ENCODE measurements around the gene C16orf46. TPM values are rescaled to one million over a fixed set of nuclear protein-coding genes. Genes with fewer than 3 reads are reported as not detected.

Gene C16orf46
- total RNA-seq, 4 donors from 2014 or later = 0.78 to 3.3 TPM; not detected in 2

DNA sequence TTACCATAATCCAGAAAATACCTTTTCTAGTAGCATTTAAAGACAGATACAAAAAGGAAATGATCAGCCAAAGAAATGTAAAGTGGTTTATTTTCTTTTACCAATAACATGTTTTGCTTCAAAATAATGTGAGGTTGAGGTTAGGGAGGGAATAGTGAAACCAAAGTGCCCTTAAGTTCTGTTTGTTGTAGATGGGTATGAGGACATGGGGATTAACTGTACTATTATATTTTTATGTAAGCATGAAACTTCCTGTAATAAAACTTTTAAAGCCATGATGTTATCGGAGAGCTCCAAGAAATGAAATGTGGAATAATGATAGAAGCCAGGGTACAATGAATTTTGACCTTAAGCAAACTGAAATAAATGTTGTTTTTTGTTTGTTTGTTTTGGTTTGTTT lies 9.9 kb downstream of the C16orf46 start:
- TF ChIP-seq POLR2A (IDR thresholded peaks at IDR 0.05) (no peak), EP300 (IDR thresholded peaks at IDR 0.05) (no peak)
- TF ChIP-seq, protein P1, sequence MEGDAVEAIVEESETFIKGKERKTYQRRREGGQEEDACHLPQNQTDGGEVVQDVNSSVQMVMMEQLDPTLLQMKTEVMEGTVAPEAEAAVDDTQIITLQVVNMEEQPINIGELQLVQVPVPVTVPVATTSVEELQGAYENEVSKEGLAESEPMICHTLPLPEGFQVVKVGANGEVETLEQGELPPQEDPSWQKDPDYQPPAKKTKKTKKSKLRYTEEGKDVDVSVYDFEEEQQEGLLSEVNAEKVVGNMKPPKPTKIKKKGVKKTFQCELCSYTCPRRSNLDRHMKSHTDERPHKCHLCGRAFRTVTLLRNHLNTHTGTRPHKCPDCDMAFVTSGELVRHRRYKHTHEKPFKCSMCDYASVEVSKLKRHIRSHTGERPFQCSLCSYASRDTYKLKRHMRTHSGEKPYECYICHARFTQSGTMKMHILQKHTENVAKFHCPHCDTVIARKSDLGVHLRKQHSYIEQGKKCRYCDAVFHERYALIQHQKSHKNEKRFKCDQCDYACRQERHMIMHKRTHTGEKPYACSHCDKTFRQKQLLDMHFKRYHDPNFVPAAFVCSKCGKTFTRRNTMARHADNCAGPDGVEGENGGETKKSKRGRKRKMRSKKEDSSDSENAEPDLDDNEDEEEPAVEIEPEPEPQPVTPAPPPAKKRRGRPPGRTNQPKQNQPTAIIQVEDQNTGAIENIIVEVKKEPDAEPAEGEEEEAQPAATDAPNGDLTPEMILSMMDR (IDR thresholded peaks at IDR 0.05) = no peak
- H3K27ac ChIP-seq = no peak overlapping the region
- no peaks in the 10 kb centered on the region for H3K9me3 ChIP-seq
- H3K36me3 ChIP-seq = no peaks in the 10 kb centered on the region
- H3K4me1 ChIP-seq = no peaks in the 10 kb centered on the region
- WGBS, 2 donors = 72 to 76% methylated on average over 1 of the region's 1 CpG
- DNase-seq (ENCODE audit: low spot score in 2 of 2) = no peak
- no peaks in the 10 kb centered on the region for H3K27me3 ChIP-seq
- H3K4me3 ChIP-seq = no peak overlapping the region

DNA sequence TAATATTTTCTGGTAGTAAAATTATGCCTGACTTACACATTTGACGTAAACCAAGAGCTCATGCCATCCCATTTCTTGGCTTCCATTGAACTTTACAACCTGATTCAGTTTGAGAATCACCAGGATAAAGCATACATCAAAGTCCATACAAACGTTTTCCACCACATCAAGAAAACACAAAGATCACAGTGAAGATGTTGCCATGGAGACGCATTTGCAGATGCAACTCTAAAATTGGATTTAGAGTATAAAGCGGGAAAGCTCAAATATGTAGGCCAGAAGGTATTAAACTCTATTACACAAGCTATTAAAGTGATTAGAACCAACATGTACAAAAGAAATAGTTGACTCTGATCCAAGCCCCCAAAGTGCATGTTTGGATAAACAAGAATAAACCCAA lies 10.4 kb downstream of the C16orf46 start:
- TF ChIP-seq EP300 (IDR thresholded peaks at IDR 0.05) = no peak
- TF ChIP-seq, protein P1 (IDR thresholded peaks at IDR 0.05) = no peak
- Histone ChIP-seq H3K9me3 (no peaks in the 10 kb centered on the region), H3K36me3 (peaks cover 0 to 3% (median 0%) of the 10 kb centered on the region in 3 donors), H3K4me3 (no peak overlapping the region), H3K27ac (no peak overlapping the region), H3K27me3 (no peaks in the 10 kb centered on the region), H3K4me1 (no peaks in the 10 kb centered on the region)
- WGBS, 2 donors = 74 to 79% methylated on average over 4 of the region's 4 CpGs
- DNase-seq (ENCODE audit: low spot score in 2 of 2) = no peak

DNA sequence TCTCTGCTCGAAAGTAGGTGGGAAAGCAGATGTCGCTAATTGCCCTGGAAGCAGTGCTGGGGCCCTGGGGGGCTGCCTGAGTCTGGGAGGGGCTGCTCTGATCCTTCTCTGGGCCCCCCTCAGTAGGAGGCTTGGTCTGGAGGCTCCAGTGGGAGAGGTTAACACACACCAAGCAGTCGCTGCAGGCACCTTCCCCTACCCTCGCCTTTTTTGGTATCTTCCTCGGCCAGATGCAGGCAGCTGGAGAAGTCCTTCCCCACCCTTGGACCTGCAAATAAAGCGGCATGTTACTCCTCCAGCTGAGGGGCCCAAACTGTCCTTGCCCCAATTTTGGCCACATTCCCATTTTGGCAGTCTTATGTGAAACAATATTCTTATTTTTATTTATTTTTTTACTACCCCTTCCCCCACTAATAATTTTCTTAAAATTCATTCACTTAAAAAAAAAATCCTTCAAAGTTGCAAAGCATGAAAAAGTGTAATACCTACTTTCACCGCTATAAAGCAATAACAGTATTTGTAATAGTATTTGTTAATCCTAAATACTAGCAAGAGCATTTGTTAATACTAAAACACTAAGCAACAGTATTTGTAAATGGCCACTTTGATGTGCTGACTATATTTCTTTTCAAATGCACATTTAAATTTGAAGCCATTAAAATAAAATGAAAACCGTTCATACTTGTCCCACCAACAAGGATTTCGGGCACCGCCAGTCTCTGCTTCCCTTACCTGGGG lies 15.0 kb downstream of the C16orf46 start:
- no peaks in the 10 kb centered on the region for H3K4me1 ChIP-seq
- no peaks in the 10 kb centered on the region for H3K9me3 ChIP-seq
- TF ChIP-seq EP300 (IDR thresholded peaks at IDR 0.05) (no peak), POLR2A (IDR thresholded peaks at IDR 0.05) (no peak)
- TF ChIP-seq, protein P1 (IDR thresholded peaks at IDR 0.05) = no peak
- no peak overlapping the region for H3K4me3 ChIP-seq
- H3K36me3 ChIP-seq = peaks cover 0 to 15% (median 0%) of the 10 kb centered on the region in 3 donors
- 78 to 81% methylated on average over 10 of the region's 10 CpGs for WGBS, 2 donors
- H3K27ac ChIP-seq = no peak overlapping the region
- no peak for DNase-seq (ENCODE audit: low spot score in 2 of 2)
- no peaks in the 10 kb centered on the region for H3K27me3 ChIP-seq

DNA sequence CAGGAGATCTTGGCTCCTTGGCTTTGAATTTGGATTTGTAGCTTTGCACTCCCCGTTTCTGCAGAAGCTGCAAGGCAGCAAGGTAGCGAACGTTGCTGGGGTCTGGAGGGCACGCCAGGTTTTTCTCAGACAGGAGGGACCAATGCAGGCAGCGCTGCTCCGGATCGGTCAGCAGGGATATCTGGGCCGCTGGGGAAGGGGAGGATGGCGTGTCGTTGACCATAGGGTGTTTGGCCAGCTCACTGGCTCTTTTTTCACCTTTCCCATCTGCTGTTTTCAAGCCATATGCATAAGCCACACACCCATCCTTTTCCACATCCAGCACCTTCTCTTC lies 15.8 kb downstream of the C16orf46 start:
- Histone ChIP-seq H3K4me3 (no peak overlapping the region), H3K27me3 (no peaks in the 10 kb centered on the region), H3K4me1 (no peaks in the 10 kb centered on the region), H3K9me3 (no peaks in the 10 kb centered on the region), H3K27ac (no peak overlapping the region), H3K36me3 (peaks cover 0 to 15% (median 0%) of the 10 kb centered on the region in 3 donors)
- DNase-seq (ENCODE audit: low spot score in 2 of 2) = no peak
- TF ChIP-seq, protein P1 (IDR thresholded peaks at IDR 0.05) = no peak
- TF ChIP-seq EP300 (IDR thresholded peaks at IDR 0.05) (no peak), POLR2A (IDR thresholded peaks at IDR 0.05) (no peak)
- WGBS, 2 donors = 81 to 85% methylated on average over 10 of the region's 10 CpGs

DNA sequence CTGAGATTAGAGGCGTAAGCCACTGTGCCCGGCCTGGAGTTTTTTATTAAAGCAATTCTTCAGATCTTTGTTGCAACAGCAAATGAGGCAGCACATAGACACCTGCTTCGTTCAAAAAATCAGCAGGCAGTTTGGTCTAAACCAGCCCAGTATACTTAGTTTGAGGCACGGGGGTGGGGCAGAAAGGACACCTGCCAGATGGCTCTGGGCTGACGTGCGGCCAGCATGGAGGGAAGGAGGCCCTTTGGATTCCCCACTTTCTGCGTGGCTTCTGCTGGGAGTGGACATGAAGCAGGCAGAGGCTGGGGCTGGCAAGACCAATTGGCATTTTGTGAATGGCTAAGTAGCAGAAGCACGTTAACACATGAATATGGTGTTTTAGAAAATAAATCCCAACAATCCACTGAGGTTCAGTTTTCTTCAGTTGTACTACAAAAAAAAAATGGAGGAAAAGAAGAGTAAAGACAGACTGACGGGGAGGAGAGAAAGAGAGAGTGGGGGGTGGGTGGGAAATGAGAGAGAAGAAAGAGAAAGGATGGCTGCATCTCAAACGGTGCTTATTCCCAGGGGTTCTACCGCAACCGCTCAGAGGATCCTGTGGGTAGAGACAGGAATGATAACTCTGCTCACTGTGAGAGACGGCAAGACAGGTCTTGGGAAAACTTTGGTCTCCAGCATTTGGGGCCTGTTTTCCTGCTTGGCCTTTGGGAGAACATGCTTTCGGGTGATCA lies 16.3 kb downstream of the C16orf46 start:
- H3K4me3 ChIP-seq = no peak overlapping the region
- 80 to 85% methylated on average over 14 of the region's 14 CpGs for WGBS, 2 donors
- peaks cover 0 to 15% (median 0%) of the 10 kb centered on the region in 3 donors for H3K36me3 ChIP-seq
- no peaks in the 10 kb centered on the region for H3K4me1 ChIP-seq
- H3K27me3 ChIP-seq = no peaks in the 10 kb centered on the region
- DNase-seq (ENCODE audit: low spot score in 2 of 2) = no peak
- no peak overlapping the region for H3K27ac ChIP-seq
- TF ChIP-seq, protein P1 (IDR thresholded peaks at IDR 0.05) = no peak
- no peak for TF ChIP-seq POLR2A (IDR thresholded peaks at IDR 0.05)
- TF ChIP-seq EP300 (IDR thresholded peaks at IDR 0.05) = no peak
- H3K9me3 ChIP-seq = no peaks in the 10 kb centered on the region

Data from tibial nerve (tissue), 4 donors.